ENCODE data around the gene EXOC4. TPM values are rescaled to one million over a fixed set of nuclear protein-coding genes. Genes with fewer than 3 reads are reported as not detected.

The EXOC4 gene
- total RNA-seq, 1 experiment from 2014 or later, result 66.2 TPM

DNA sequence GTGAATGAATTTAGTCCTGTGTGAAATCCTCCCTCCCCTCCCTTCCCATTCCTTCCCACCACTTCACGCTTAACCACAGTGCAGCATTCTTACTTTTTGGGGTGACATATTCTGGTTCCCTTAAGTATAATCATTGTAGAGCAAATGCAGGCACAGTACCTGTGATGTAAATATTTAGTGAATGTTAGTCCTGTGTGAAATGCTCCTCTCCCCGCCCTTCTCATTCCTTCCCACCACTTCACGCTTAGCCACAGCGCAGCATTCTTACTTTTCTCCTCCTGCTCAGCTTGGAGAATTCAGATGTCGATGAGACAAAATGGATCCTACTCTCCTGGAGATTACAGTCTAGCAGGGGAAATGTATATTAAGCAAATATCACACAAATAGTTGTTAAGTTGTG, 258.8 kb downstream of the EXOC4 start:
- no TSS peak for BruUV-seq (replicated peaks)
- no peak overlapping the region for H3K4me3 Mint-ChIP-seq (ENCODE audit: unreplicated experiment)
- H3K4me3 ChIP-seq (ENCODE audit: low read depth, low read length), result no peak overlapping the region

DNA sequence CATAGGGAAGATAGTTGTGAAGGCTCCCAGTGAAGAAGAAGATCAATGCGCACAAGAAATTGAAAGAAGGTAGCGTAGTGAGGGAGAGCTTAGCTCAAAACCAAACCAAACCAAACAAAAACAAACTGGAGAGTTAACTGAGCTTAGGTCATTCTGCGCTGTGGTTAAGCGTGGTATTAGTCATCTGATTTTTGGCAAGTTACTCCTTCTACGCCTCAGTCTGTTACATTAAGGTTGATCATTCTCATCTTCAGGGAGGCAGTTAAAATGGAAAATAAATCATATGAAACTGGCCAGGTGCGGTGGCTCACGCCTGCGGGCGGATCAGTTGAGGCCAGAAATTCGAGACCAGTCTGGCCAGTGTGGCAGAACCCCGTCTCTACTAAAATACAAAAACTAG, 259.7 kb downstream of the EXOC4 start:
- ChIA-PET CTCF (no interaction called here), POLR2A (no interaction called here)
- H3K27me3 ChIP-seq (replicated peaks; ENCODE audit: control insufficient read depth, insufficient read depth, low read length), result no peaks in the 10 kb centered on the region
- intact Hi-C loops (cut with micrococcal nuclease; ENCODE audit: unreplicated experiment), result no loop called here
- H3K4me1 ChIP-seq, result peaks cover 12% of the 10 kb centered on the region
- no peaks in the 10 kb centered on the region for H3K9me3 ChIP-seq
- H3K27ac Mint-ChIP-seq (ENCODE audit: unreplicated experiment), result no peak overlapping the region
- DNase-seq, result no peak
- H3K36me3 Mint-ChIP-seq (ENCODE audit: insufficient read depth, unreplicated experiment), result peaks cover 6% of the 10 kb centered on the region
- no TSS peak for BruUV-seq (replicated peaks)
- peaks cover 6% of the 10 kb centered on the region for H3K4me1 Mint-ChIP-seq (ENCODE audit: low read depth, unreplicated experiment)
- no peak overlapping the region for H3K4me3 ChIP-seq (ENCODE audit: low read depth, low read length)
- no peak overlapping the region for H3K4me3 Mint-ChIP-seq (ENCODE audit: unreplicated experiment)
- no peaks in the 10 kb centered on the region for H3K27me3 Mint-ChIP-seq (ENCODE audit: insufficient read depth, unreplicated experiment)
- H3K36me3 ChIP-seq (ENCODE audit: control insufficient read depth, insufficient read depth, low read length), result no peaks in the 10 kb centered on the region
- no peaks in the 10 kb centered on the region for H3K9me3 Mint-ChIP-seq (ENCODE audit: unreplicated experiment)
- TF ChIP-seq, protein P1, sequence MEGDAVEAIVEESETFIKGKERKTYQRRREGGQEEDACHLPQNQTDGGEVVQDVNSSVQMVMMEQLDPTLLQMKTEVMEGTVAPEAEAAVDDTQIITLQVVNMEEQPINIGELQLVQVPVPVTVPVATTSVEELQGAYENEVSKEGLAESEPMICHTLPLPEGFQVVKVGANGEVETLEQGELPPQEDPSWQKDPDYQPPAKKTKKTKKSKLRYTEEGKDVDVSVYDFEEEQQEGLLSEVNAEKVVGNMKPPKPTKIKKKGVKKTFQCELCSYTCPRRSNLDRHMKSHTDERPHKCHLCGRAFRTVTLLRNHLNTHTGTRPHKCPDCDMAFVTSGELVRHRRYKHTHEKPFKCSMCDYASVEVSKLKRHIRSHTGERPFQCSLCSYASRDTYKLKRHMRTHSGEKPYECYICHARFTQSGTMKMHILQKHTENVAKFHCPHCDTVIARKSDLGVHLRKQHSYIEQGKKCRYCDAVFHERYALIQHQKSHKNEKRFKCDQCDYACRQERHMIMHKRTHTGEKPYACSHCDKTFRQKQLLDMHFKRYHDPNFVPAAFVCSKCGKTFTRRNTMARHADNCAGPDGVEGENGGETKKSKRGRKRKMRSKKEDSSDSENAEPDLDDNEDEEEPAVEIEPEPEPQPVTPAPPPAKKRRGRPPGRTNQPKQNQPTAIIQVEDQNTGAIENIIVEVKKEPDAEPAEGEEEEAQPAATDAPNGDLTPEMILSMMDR (IDR thresholded peaks at IDR 0.05; ENCODE audit: insufficient read depth in 1 of 2, low read depth in 1 of 2, low read length in 1 of 2, severe bottlenecking in 1 of 2, unreplicated experiment in 1 of 2), result no peak

More for the DNA sequence above, 258.8 kb downstream of the EXOC4 start:
- peaks cover 12% of the 10 kb centered on the region for H3K4me1 ChIP-seq
- H3K27me3 Mint-ChIP-seq (ENCODE audit: insufficient read depth, unreplicated experiment), result no peaks in the 10 kb centered on the region
- no peaks in the 10 kb centered on the region for H3K9me3 Mint-ChIP-seq (ENCODE audit: unreplicated experiment)
- no peak for DNase-seq
- peaks cover 6% of the 10 kb centered on the region for H3K4me1 Mint-ChIP-seq (ENCODE audit: low read depth, unreplicated experiment)
- H3K27me3 ChIP-seq (replicated peaks; ENCODE audit: control insufficient read depth, insufficient read depth, low read length), result no peaks in the 10 kb centered on the region
- no peaks in the 10 kb centered on the region for H3K9me3 ChIP-seq
- no peaks in the 10 kb centered on the region for H3K36me3 Mint-ChIP-seq (ENCODE audit: insufficient read depth, unreplicated experiment)
- ChIA-PET CTCF (no interaction called here), POLR2A (no interaction called here)
- H3K27ac Mint-ChIP-seq (ENCODE audit: unreplicated experiment), result no peak overlapping the region
- TF ChIP-seq, protein P1 (IDR thresholded peaks at IDR 0.05; ENCODE audit: insufficient read depth in 1 of 2, low read depth in 1 of 2, low read length in 1 of 2, severe bottlenecking in 1 of 2, unreplicated experiment in 1 of 2), result no peak
- intact Hi-C loops (cut with micrococcal nuclease; ENCODE audit: unreplicated experiment), result no loop called here
- no peaks in the 10 kb centered on the region for H3K36me3 ChIP-seq (ENCODE audit: control insufficient read depth, insufficient read depth, low read length)

DNA sequence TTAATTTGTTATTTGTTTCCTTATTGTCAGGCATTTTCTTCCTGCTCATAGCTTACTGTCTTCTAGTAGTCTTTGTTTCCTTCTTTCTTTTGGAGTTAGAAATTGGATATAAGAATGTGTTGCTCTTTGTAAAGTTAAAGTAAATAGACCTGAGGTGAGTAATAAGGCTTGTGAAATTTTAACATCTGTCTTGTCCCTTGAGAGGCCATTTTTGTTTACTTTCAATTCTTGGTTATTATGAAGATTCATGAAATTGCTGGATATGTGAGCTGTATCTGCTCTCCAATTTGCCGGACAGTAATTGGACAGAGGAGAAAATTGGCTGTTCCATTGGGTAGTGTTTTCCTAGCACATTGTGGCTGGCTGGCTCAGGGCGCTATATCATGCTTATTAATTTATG, 260.7 kb downstream of the EXOC4 start:
- no peak overlapping the region for H3K4me3 Mint-ChIP-seq (ENCODE audit: unreplicated experiment)
- Histone ChIP-seq H3K36me3 (ENCODE audit: control insufficient read depth, insufficient read depth, low read length) (no peaks in the 10 kb centered on the region), H3K9me3 (no peaks in the 10 kb centered on the region), H3K4me1 (peaks cover 12% of the 10 kb centered on the region), H3K4me3 (ENCODE audit: low read depth, low read length) (no peak overlapping the region), H3K27me3 (replicated peaks; ENCODE audit: control insufficient read depth, insufficient read depth, low read length) (no peaks in the 10 kb centered on the region)
- intact Hi-C loops (cut with micrococcal nuclease; ENCODE audit: unreplicated experiment), result no loop called here
- BruUV-seq (replicated peaks), result no TSS peak
- TF ChIP-seq, protein P1 (IDR thresholded peaks at IDR 0.05; ENCODE audit: insufficient read depth in 1 of 2, low read depth in 1 of 2, low read length in 1 of 2, severe bottlenecking in 1 of 2, unreplicated experiment in 1 of 2), result no peak
- no peak for DNase-seq
- H3K27ac Mint-ChIP-seq (ENCODE audit: unreplicated experiment), result no peak overlapping the region
- H3K27me3 Mint-ChIP-seq (ENCODE audit: insufficient read depth, unreplicated experiment), result no peaks in the 10 kb centered on the region
- H3K4me1 Mint-ChIP-seq (ENCODE audit: low read depth, unreplicated experiment), result peaks cover 6% of the 10 kb centered on the region
- peaks cover 6% of the 10 kb centered on the region for H3K36me3 Mint-ChIP-seq (ENCODE audit: insufficient read depth, unreplicated experiment)
- H3K9me3 Mint-ChIP-seq (ENCODE audit: unreplicated experiment), result no peaks in the 10 kb centered on the region
- ChIA-PET POLR2A (no interaction called here), CTCF (no interaction called here)
